Loucy (cell line): ENCODE measurements around the gene ALG1L2.
"Not testable (repeated sequence)": the region's sequence is repeated elsewhere in the genome, so short reads cannot be mapped to it uniquely, and the experiment has no call there.

Experiments
- CTCF ChIP-seq: fragments of 200-600 bp; sonication (generic); conservative IDR thresholded peaks from 2 replicates; pipeline ENCODE4 v1.5.1; 2014; ENCODE audit warnings: mild to moderate bottlenecking, antibody characterized with exemption, low read length
- EZH2phosphoT487 ChIP-seq: fragments of 200-600 bp; IDR thresholded peaks from 2 replicates; pipeline ENCODE4 v1.6.1; 2018; ENCODE audit warnings: antibody characterized with exemption, mild to moderate bottlenecking, moderate library complexity, borderline replicate concordance

- TF ChIP-seq CTCF, EZH2phosphoT487: not testable (repeated sequence)
Observed at GRCh38 chr3:130120291-130120690, 38.7 kb downstream of the ALG1L2 start.
